ENCODE data around the gene INTS11.

The INTS11 gene

DNA sequence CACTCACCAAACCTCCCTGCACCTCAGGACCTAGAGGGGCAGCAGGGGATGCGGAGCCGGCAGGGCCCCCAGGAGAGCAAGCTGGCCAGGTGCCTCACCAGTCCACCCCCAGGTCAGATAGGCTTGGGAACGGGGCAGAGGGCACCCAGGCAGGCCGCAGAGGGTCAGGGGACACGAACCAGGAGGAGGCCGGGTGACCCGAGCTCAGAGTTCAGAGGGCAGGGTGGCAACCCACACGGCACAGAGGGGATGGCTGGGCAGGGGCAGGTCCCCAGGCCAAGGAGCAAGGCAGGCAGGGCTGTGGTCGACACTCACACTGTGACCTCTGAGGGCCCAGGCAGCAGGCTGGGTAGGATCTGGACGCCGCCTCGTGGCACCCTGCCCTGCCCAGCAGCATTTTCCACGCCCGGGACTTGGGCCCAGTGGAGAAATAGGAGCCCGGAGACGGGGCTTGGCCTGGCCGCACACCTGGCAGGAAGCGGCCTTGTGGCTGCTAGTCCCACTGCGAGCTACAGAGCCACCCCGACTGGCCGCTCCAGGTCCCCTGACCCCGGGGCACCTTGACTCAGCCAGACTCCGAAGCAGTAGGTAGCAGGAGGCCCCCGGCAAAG is 19.5 kb upstream of the INTS11 start:
- DNase-seq = no peak

DNA sequence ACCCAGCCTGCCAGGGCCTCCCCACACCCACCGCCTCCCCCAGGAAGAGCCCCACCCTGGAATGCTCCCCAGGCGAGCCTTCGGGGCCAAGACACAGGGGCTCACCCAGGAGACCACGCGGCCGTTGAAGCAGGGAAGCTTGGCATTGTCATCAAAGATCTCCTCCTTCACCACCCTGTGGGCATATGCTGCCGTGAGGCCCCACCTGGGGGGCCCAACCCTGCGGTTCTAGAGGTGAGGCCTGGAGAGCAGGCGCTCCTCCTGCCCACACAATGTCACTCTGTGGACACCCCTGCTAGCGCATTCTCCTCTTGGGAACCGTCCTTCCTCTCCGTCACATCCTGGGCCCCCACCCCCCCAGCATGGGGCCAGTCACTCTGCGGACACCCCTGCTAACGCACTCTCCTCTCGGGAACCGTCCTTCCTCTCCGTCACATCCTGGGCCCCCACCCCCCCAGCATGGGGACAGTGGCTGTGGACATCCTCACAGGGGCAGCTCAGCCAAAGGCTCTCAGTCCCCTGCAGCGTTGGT is 18.2 kb upstream of the INTS11 start:
- no peak for DNase-seq

DNA sequence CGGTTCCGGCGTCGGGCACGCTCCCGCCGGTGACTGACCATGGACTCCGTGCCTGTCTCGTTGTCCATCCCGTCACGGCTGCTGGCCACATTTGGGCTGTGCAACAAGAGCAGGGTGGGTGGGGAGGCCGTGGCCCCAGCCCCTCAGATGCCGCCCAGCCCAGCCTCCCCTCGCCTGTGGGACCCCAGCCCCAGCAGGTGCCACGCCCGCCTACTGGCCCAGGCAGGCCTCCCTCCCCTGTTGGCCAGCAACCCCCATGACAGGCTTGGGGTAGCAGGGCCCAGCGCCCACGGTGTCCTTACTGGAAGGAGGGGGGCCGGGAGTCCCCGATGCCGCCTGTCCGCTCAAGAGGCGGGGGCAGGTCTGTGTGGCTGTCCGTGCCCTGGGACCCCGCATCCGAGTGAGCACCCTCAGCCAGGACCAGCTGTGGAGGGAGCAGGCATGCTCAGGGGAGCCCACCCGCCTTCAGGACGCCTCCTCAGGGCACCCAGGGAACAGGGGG is 17.7 kb upstream of the INTS11 start:
- DNase-seq = no peak

DNA sequence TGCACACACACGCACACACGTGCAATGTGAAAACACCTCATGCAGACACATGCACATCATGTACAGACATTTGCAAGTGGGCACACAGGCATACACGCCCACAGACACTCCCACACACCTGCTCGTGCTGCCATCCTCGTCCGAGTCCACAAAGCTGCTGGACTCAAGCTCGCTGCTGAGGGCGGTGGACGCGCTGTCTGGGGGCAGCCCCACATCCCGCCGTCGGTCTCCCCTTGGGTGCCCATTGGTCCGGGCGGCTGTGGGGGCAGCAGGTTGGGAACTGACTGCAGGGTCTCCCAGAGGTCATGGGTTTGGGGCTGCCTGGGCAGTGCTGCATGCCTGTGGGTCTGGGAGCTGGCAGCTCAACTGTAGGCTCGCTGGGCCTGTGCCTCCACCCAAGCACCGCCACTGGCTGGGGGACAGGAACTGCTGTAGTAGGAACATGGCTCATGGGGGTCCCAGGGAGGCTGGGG is 17.1 kb upstream of the INTS11 start:
- DNase-seq = no peak

DNA sequence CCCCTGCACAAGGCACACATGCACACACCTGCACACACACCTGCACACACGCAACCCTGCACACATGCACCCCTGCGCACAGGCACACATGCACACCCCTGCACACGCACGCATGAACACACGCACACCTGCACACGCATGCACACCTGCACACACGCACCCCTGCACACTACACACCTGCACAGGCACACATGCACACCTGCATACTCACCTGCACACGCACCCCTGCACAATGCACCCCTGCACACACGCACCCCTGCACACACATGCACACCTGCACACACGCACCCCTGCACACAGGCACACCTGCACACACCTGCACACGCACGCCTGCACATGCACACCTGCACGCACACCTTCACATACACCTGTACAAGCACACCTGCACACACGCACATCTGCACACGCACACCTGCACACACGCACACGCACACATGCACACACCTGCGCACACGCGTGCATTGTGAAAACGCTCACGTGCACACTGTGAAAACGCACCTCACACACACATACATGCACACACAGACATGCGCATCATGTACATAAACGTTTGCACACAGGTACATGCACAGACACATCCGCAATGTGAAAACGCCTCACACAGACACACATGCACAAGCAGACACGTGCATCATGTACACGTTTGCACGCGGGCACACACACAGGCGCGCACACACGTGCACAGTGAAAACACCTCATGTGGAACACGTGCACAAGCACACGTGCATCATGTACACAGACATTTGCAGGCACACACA is 16.5 kb upstream of the INTS11 start:
- no peak for DNase-seq

DNA sequence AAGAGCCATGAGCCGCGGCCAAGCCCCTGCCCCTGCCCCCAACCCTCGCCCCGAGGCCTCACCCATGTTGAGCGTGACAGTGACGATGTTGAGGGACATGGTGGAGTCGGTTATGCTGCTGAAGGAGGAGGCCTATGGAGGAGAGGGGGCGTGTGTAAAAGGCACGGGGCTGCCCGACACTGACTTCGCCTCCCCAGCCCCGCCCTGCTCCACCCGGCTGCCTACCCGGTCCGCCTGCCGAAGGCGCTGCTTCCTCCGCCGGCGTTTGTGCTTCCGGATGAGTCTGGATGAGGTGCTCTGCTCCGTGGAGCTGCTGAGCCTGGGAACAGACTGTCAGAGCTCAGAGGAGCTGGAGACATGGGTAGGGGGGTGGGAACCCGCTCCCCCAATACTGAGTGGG is 15.7 kb upstream of the INTS11 start:
- DNase-seq = no peak

DNA sequence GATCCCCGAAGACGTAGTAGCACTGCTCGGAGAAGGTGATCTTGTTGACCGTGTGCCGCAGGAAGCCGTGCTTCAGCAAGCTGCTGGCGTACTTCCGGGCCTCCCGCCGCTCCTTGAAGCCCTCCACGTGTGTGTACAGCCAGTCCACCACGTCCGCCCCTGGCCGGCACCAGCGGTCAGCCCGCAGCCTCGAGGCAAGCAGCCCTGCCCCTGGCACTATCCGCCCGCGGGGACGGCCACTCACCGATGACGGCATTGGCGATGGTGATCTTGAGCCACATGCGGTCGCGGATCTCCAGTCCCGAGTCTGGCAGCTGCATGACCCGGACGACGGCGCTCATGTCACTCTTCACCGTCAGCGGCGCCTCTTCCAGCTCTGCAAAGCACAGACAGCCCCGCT is 13.8 kb upstream of the INTS11 start:
- DNase-seq = no peak

DNA sequence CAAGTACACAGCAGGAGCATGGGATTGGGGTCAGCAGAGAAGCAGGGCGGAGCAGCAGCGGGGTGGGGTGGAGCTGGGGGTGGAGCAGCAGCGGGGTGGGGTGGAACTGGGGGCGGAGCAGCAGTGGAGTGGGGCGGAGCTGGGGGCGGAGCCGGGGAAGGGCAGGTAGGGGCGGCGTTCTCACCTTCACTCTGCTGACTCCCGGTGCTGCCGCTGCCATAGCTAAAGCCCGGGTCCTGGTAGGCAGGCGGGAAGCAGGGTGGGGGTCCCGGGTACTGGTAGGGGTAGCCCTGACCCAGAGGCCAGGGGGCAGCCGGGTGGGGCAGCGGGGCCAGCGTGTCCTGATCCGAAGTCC is 13.3 kb upstream of the INTS11 start:
- no peak for DNase-seq

DNA sequence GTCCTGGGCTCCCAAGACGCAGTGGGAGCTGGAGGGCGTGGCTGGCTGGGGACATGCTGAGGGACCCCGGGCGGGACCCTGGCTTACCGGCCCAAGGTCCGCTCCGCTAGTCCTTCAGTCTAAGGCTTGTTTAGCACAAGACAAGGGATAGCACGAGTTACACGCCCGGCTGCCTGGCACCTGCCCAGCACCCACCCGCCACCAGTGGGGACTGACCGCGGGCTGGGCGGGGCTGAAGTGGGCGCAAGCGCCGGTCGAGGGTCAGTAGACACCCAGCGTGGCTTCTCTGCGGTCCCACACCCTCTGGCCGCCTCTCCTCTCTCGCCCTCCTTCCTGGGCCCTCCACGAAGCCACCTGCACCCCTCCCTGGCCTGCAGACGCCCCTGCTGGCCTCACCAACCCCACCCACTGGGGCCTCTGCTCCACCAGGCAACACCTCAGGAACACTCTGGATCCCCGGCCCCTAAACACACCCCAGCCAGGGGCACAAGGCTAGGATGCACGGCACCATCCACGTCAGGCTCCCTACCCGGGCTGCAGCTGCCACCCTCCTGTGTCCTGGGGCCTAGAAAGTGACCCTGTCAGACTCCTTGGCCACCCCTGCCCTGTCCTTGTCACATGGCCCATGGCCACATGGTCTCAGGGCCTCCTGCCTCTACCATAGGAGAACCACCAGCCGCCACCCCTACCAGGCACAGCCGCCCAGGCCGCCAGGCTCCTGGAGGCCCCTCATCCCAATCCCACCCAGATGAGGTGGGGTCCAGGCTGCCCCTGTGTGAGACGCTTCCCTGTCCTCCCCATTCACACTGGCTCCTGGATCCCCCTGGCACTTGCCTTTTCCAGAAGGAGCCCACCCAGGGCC is 12.7 kb upstream of the INTS11 start:
- DNase-seq = no peak

DNA sequence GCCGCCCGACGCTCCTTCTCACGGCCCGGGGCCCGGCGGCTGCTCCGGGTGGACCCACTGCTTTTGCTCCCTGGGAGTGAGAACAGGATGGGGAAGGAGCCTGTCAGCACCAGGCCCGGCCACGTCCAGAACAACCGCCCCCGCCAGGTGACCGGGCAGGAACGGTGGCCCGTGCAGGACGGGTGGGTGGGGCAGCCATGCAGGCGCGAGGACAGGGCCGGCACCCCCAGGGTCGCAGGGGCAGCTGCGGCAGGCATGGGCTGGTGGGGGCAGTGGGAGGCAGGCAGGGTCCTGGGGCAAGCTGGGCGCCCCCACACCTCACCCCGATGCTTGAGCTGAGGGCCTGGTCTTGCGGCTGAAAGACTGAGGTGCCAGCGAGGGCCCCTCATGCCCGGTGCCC is 12.0 kb upstream of the INTS11 start:
- no peak for DNase-seq

DNA sequence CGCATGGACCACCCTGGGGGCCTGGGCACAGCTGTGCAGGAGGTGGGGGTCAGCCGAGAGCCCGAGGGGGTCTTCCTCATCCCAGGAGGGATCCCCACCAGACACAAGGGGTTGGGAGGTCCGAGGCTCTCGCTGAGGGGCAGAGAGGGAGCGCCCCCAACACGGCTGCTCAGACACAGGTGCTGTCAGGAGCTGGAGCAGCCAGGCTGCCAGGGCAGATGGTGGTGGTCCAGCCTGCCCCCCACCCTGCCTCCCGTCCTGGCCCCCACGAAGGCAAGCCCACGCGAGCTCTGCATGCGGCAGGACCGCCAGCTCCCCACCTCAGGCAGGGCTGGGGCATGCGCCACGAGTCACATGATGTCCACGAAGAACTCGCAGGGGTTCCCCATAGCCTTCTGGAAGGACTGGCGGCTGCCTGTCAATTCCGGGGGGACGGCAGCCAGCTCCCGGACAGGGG is 11.4 kb upstream of the INTS11 start:
- no peak for DNase-seq

DNA sequence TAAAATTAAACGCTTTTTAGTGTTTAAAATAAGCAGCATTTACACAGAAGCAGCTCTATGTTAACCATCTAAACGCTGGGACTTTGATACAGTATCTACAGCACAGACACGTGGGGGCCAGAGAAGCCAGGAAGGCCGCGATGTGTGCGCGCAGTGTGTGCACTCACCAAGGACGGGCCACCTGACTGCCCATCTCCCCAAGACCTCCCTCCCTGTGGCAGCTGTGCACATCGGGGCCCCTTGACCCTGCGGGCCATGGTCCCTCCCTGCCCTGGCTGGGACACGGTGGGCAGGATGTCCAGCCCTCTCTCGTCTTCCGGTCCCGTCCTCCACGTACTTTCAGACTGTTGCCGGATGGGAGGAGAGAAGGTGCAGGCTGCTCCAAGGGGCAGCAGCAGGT is 10.8 kb upstream of the INTS11 start:
- DNase-seq = no peak

DNA sequence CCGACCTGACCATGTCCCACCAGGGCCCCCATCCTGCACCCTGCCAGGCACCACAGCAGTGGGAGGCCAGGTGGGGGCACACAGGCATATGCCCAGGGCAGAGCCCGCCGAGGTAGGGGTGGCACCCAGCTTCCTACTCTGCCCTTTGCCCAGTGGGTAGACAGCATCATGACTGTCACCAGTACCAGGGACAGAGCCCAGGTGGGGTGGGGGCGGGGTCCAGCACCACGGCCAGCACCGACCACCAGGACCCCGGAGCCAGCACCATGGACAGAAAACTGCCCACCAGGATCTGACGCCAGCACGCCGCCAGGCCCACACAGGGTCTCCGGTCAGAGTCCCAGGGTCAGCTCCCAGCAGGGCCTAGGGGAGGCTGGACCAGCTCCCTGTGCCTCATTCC is 10.4 kb upstream of the INTS11 start:
- DNase-seq = no peak

DNA sequence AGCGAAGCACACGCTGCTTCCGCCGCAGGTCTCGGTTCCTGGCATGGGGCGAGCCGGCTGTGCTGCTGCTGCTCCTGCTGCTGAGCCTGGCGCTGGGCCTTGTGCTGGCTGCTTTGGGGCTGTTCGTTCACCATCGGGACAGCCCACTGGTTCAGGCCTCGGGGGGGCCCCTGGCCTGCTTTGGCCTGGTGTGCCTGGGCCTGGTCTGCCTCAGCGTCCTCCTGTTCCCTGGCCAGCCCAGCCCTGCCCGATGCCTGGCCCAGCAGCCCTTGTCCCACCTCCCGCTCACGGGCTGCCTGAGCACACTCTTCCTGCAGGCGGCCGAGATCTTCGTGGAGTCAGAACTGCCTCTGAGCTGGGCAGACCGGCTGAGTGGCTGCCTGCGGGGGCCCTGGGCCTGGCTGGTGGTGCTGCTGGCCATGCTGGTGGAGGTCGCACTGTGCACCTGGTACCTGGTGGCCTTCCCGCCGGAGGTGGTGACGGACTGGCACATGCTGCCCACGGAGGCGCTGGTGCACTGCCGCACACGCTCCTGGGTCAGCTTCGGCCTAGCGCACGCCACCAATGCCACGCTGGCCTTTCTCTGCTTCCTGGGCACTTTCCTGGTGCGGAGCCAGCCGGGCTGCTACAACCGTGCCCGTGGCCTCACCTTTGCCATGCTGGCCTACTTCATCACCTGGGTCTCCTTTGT is 9.2 kb upstream of the INTS11 start:
- no peak for DNase-seq

DNA sequence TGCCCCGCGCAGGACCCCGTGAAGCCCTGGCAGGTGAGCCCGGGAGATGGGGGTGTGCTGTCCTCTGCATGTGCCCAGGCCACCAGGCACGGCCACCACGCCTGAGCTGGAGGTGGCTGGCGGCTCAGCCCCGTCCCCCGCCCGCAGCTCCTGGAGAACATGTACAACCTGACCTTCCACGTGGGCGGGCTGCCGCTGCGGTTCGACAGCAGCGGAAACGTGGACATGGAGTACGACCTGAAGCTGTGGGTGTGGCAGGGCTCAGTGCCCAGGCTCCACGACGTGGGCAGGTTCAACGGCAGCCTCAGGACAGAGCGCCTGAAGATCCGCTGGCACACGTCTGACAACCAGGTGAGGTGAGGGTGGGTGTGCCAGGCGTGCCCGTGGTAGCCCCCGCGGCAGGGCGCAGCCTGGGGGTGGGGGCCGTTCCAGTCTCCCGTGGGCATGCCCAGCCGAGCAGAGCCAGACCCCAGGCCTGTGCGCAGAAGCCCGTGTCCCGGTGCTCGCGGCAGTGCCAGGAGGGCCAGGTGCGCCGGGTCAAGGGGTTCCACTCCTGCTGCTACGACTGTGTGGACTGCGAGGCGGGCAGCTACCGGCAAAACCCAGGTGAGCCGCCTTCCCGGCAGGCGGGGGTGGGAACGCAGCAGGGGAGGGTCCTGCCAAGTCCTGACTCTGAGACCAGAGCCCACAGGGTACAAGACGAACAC is 8.5 kb upstream of the INTS11 start:
- no peak for DNase-seq

DNA sequence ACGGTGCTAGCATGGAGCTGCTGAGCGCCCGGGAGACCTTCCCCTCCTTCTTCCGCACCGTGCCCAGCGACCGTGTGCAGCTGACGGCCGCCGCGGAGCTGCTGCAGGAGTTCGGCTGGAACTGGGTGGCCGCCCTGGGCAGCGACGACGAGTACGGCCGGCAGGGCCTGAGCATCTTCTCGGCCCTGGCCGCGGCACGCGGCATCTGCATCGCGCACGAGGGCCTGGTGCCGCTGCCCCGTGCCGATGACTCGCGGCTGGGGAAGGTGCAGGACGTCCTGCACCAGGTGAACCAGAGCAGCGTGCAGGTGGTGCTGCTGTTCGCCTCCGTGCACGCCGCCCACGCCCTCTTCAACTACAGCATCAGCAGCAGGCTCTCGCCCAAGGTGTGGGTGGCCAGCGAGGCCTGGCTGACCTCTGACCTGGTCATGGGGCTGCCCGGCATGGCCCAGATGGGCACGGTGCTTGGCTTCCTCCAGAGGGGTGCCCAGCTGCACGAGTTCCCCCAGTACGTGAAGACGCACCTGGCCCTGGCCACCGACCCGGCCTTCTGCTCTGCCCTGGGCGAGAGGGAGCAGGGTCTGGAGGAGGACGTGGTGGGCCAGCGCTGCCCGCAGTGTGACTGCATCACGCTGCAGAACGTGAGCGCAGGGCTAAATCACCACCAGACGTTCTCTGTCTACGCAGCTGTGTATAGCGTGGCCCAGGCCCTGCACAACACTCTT is 7.7 kb upstream of the INTS11 start:
- no peak for DNase-seq

DNA sequence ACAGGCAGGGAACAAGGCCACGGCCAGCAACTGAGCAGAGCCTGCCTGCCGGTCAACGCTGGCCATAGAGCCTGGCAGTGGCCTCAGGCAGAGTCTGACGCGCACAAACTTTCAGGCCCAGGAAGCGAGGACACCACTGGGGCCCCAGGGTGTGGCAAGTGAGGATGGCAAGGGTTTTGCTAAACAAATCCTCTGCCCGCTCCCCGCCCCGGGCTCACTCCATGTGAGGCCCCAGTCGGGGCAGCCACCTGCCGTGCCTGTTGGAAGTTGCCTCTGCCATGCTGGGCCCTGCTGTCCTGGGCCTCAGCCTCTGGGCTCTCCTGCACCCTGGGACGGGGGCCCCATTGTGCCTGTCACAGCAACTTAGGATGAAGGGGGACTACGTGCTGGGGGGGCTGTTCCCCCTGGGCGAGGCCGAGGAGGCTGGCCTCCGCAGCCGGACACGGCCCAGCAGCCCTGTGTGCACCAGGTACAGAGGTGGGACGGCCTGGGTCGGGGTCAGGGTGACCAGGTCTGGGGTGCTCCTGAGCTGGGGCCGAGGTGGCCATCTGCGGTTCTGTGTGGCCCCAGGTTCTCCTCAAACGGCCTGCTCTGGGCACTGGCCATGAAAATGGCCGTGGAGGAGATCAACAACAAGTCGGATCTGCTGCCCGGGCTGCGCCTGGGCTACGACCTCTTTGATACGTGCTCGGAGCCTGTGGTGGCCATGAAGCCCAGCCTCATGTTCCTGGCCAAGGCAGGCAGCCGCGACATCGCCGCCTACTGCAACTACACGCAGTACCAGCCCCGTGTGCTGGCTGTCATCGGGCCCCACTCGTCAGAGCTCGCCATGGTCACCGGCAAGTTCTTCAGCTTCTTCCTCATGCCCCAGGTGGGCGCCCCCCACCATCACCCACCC is 6.9 kb upstream of the INTS11 start, which contains the start of gene TAS1R3:
Gene TAS1R3 (plus strand): TSS at position 213 of the 898 bp plus-strand sequence. CDS start 66 bp downstream, at position 279.
- DNase-seq = no peak

DNA sequence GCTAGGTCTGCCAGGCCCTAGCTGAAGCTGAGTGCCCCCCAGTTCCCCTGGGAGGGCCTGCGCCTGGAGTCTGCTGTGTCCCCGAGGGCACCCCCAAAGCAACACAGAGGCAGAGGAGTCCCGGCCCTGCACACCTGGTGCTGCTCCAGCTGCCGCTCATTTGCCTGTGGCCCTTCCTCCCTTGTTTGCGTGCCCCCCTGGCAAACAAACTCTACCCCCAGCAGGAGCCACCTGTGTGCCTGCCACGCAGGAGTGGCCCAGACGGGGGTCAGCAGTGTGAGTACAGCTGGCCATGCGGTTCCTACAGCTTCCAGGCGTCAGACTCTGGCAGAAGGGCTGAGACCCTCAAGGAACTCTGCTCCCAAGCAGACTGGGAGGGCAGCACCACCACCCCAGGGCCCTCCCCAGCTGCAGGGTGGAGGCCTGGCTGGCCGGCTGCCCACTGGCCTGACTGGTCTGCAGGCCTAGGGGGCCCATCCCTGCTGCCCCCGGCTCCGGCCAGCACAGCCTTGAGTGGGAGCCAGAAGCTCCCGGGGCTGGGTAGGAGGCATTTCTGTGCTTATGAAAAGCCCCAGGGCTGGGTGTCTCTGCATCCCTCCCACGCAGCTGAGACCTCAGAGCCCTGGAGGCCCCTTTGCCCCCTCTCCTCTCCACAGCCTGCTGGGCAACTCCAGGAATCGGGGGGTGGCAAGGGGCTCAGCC is 6.1 kb upstream of the INTS11 start:
- no peak for DNase-seq
